NB4 (cell line): ENCODE measurements around the gene CCDC106.

Source experiments
- DNase-seq: peaks from one replicate; pipeline ENCODE4 v3.0.0; 2010; ENCODE audit warnings: low read depth
- H3K4me3 ChIP-seq: one replicate; pipeline ENCODE4 v1.5.1; 2011; ENCODE audit warnings: mild to moderate bottlenecking, low read depth, low read length, moderate library complexity
- CTCF ChIP-seq: IDR thresholded peaks from one replicate; pipeline ENCODE4 v1.5.1; 2012; ENCODE audit warnings: low read depth, low read length
- MAX ChIP-seq: IDR thresholded peaks from 2 replicates; pipeline ENCODE4 v1.6.1; 2011; ENCODE audit warnings: low read depth, low read length
- MYC ChIP-seq: IDR thresholded peaks from 2 replicates; pipeline ENCODE4 v1.6.1; 2011; ENCODE audit warnings: low read depth, low read length
- POLR2A ChIP-seq: IDR thresholded peaks from 2 replicates; pipeline ENCODE4 v1.6.1; 2011; ENCODE audit warnings: mild to moderate bottlenecking; ENCODE audit not compliant: insufficient read length; ENCODE audit errors: extremely low read depth

CCDC106 gene

GRCh38 chr19:55681131-55682092 is 33.4 kb downstream of the CCDC106 start:
- no peak for DNase-seq
- H3K4me3 ChIP-seq, result no peak overlapping the region
- no peak for TF ChIP-seq MYC
- no peak for TF ChIP-seq MAX
- no peak for TF ChIP-seq POLR2A
- no peak for TF ChIP-seq CTCF

- no peak overlapping the region for H3K4me3 ChIP-seq
- TF ChIP-seq POLR2A (no peak), MYC (no peak), MAX (no peak), CTCF (no peak)
- no peak for DNase-seq
Measured at GRCh38 chr19:55683449-55684261, 35.6 kb downstream of the CCDC106 start.

- no peak for DNase-seq
- no peak for TF ChIP-seq POLR2A
- TF ChIP-seq MYC, result no peak
- TF ChIP-seq CTCF, result no peak
- no peak for TF ChIP-seq MAX
- H3K4me3 ChIP-seq, result no peak overlapping the region
Measured at GRCh38 chr19:55684946-55685681, 37.1 kb downstream of the CCDC106 start.

- TF ChIP-seq CTCF (no peak), MAX (no peak), POLR2A (no peak), MYC (no peak)
- H3K4me3 ChIP-seq, result no peak overlapping the region
- DNase-seq, result no peak
Measured at GRCh38 chr19:55685776-55686175, 37.8 kb downstream of the CCDC106 start.

GRCh38 chr19:55686311-55687050 is 38.5 kb downstream of the CCDC106 start:
- TF ChIP-seq POLR2A (no peak), CTCF (no peak), MYC (no peak), MAX (no peak)
- DNase-seq, result no peak
- H3K4me3 ChIP-seq, result no peak overlapping the region
